HG03045 (cell line): Measurements from ENCODE around the gene UBAC1.
"Not testable (repeated sequence)": the region's sequence is repeated elsewhere in the genome, so short reads cannot be mapped to it uniquely, and the experiment has no call there.

ENCODE experiments used
- ATAC-seq: cut with Tn5 transposase; IDR thresholded peaks from one replicate; pipeline ENCODE4 v1.9.1; 2021; ENCODE audit warnings: mild to moderate bottlenecking, moderate library complexity; ENCODE audit not compliant: unreplicated experiment

The UBAC1 gene

GRCh38 chr9:135979547-135980166 is 18.5 kb upstream of the UBAC1 start:
- ATAC-seq: no peak

GRCh38 chr9:135978642-135979546 is 17.7 kb upstream of the UBAC1 start:
- no peak for ATAC-seq

GRCh38 chr9:135976944-135977343 is 15.8 kb upstream of the UBAC1 start:
- no peak for ATAC-seq

- ATAC-seq: no peak
Measured at GRCh38 chr9:135976531-135976930, 15.4 kb upstream of the UBAC1 start.

- no peak for ATAC-seq
Measured at GRCh38 chr9:135975834-135976233, 14.7 kb upstream of the UBAC1 start.

GRCh38 chr9:135974220-135974573 is 13.0 kb upstream of the UBAC1 start:
- ATAC-seq: no peak

- ATAC-seq: no peak
Measured at GRCh38 chr9:135973277-135974219, 12.4 kb upstream of the UBAC1 start.

GRCh38 chr9:135971892-135972291 is 10.7 kb upstream of the UBAC1 start:
- no peak for ATAC-seq

- ATAC-seq: no peak
Measured at GRCh38 chr9:135971111-135971766, 10.1 kb upstream of the UBAC1 start.

- no peak for ATAC-seq
Measured at GRCh38 chr9:135970128-135970815, 9.1 kb upstream of the UBAC1 start.

- no peak for ATAC-seq
Measured at GRCh38 chr9:135969064-135969683, 8.0 kb upstream of the UBAC1 start.

GRCh38 chr9:135968601-135969000 is 7.4 kb upstream of the UBAC1 start:
- ATAC-seq: no peak

- no peak for ATAC-seq
Measured at GRCh38 chr9:135968083-135968476, 6.9 kb upstream of the UBAC1 start.

GRCh38 chr9:135966916-135967260 is 5.7 kb upstream of the UBAC1 start:
- not testable (repeated sequence) for ATAC-seq

GRCh38 chr9:135965124-135965756 is 4.1 kb upstream of the UBAC1 start:
- ATAC-seq: no peak

GRCh38 chr9:135963938-135964337 is 2.8 kb upstream of the UBAC1 start:
- ATAC-seq: no peak

- ATAC-seq: no peak
Measured at GRCh38 chr9:135963338-135963737, 2.2 kb upstream of the UBAC1 start.

- no peak for ATAC-seq
Measured at GRCh38 chr9:135962696-135963307, 1.6 kb upstream of the UBAC1 start.
